SK-N-SH treated with all-trans-retinoic acid at 6 μM for 48 hours (cell line): ENCODE results near the gene IRX1.

Source experiments
- ATAC-seq: fragments of 200-7000 bp; cut with Tn5 transposase; 3 replicates; pipeline ENCODE4 v1.9.1; 2020; ENCODE audit warnings: mild to moderate bottlenecking, moderate library complexity
- ARNTL ChIP-seq: fragments of 450-650 bp; formaldehyde crosslinking; IDR thresholded peaks from 2 replicates; pipeline ENCODE4 v1.5.0; 2020; ENCODE audit warnings: low read depth, mild to moderate bottlenecking, moderate library complexity, borderline replicate concordance
- BACH2 ChIP-seq: fragments of 250-450 bp; sonication (Bioruptor Pico); IDR thresholded peaks from 2 replicates; pipeline ENCODE4 v1.9.0; 2021; ENCODE audit warnings: mild to moderate bottlenecking, borderline replicate concordance
- CSDC2 ChIP-seq: fragments of 250-450 bp; sonication (Bioruptor Pico); IDR thresholded peaks from 2 replicates; pipeline ENCODE4 v1.5.0; 2020; ENCODE audit warnings: mild to moderate bottlenecking, moderate library complexity
- CSRNP3 ChIP-seq: fragments of 250-450 bp; sonication (Bioruptor Pico); IDR thresholded peaks from 2 replicates; pipeline ENCODE4 v1.5.1; 2021; ENCODE audit warnings: mild to moderate bottlenecking, moderate library complexity
- ESRRG ChIP-seq: fragments of 250-450 bp; sonication (Bioruptor Pico); IDR thresholded peaks from 2 replicates; pipeline ENCODE4 v1.6.1; 2021; ENCODE audit warnings: mild to moderate bottlenecking
- GLIS3 ChIP-seq: fragments of 250-450 bp; sonication (Bioruptor Pico); IDR thresholded peaks from 2 replicates; pipeline ENCODE4 v1.5.0; 2020; ENCODE audit warnings: mild to moderate bottlenecking, moderate library complexity
- ISL1 ChIP-seq: fragments of 250-450 bp; sonication (Bioruptor Pico); IDR thresholded peaks from 2 replicates; pipeline ENCODE4 v2.1.2; 2022; ENCODE audit warnings: mild to moderate bottlenecking, moderate library complexity
- OSR1 ChIP-seq: fragments of 250-450 bp; sonication (Bioruptor Pico); IDR thresholded peaks from 2 replicates; pipeline ENCODE4 v1.8.0; 2022; ENCODE audit warnings: moderate library complexity, mild to moderate bottlenecking, inconsistent platforms
- POU6F1 ChIP-seq: fragments of 250-450 bp; sonication (Bioruptor Pico); IDR thresholded peaks from 2 replicates; pipeline ENCODE4 v1.8.0; 2021; ENCODE audit warnings: low read depth, mild to moderate bottlenecking, moderate library complexity, borderline replicate concordance
- PPARA ChIP-seq: fragments of 250-450 bp; sonication (Bioruptor Pico); IDR thresholded peaks from 2 replicates; pipeline ENCODE4 v1.5.0; 2020; ENCODE audit warnings: mild to moderate bottlenecking, borderline replicate concordance
- RARB ChIP-seq: fragments of 250-450 bp; sonication (Bioruptor Pico); IDR thresholded peaks from 2 replicates; pipeline ENCODE4 v1.8.0; 2021; ENCODE audit warnings: mild to moderate bottlenecking, moderate library complexity
- TCF4 ChIP-seq: fragments of 250-450 bp; sonication (Bioruptor Pico); IDR thresholded peaks from 2 replicates; pipeline ENCODE4 v1.8.0; 2021; ENCODE audit warnings: mild to moderate bottlenecking, moderate library complexity, borderline replicate concordance
- TOX ChIP-seq: fragments of 250-450 bp; sonication (Bioruptor Pico); IDR thresholded peaks from 2 replicates; pipeline ENCODE4 v1.8.0; 2021; ENCODE audit warnings: mild to moderate bottlenecking, moderate library complexity, borderline replicate concordance
- TSHZ2 ChIP-seq: fragments of 250-450 bp; sonication (Bioruptor Pico); IDR thresholded peaks from 2 replicates; pipeline ENCODE4 v1.5.0; 2020; ENCODE audit warnings: mild to moderate bottlenecking, moderate library complexity
- ZC3H10 ChIP-seq: fragments of 250-450 bp; sonication (Bioruptor Pico); IDR thresholded peaks from 2 replicates; pipeline ENCODE4 v1.5.1; 2021; ENCODE audit warnings: mild to moderate bottlenecking, moderate library complexity
- ZFP30 ChIP-seq: fragments of 450-650 bp; formaldehyde crosslinking; IDR thresholded peaks from 2 replicates; pipeline ENCODE4 v1.5.0; 2022; ENCODE audit warnings: mild to moderate bottlenecking, moderate library complexity
- ZNF565 ChIP-seq: fragments of 450-650 bp; formaldehyde crosslinking; conservative IDR thresholded peaks from 2 replicates; pipeline ENCODE4 v1.5.0; 2020; ENCODE audit warnings: low read depth, mild to moderate bottlenecking, moderate library complexity
- ZNF8 ChIP-seq: fragments of 450-650 bp; formaldehyde crosslinking; IDR thresholded peaks from 2 replicates; pipeline ENCODE4 v1.5.0; 2020; ENCODE audit warnings: mild to moderate bottlenecking, moderate library complexity
- TF ChIP-seq, protein P1 (sequence below): fragments of 250-450 bp; sonication (Bioruptor Pico); IDR thresholded peaks from 2 replicates; pipeline ENCODE4 v1.8.0; 2020; ENCODE audit warnings: mild to moderate bottlenecking, moderate library complexity, borderline replicate concordance
- TF ChIP-seq, protein P2 (sequence below): fragments of 250-450 bp; sonication (Bioruptor Pico); IDR thresholded peaks from 2 replicates; pipeline ENCODE4 v1.5.1; 2020; ENCODE audit warnings: low read depth, mild to moderate bottlenecking, moderate library complexity

The IRX1 gene

DNA sequence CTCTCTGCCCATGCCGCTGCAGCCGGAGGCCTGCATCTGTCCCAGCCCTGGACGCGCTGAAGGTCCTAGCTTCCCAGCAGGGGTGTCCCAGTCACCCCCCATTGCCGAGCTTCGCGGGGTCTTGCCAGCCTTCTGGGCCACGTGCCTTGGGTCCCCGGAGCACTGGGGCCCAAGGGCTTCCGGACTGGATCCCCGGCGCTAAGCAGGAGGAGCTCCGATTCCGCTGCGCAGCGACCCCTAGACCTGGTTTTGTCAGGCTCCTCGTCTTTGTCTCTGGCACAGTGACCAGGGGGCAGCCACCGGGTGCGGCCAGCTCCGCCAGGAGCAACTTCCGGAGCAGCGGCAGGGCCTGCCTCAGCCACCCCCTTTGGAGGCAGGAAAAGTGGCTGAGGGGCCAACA lies 3.3 kb upstream of the IRX1 start:
- TF ChIP-seq OSR1 (CRISPR knock-in tag) (no peak), ESRRG (CRISPR knock-in tag) (no peak), POU6F1 (CRISPR knock-in tag) (no peak), PPARA (no peak)
- no peak for ATAC-seq

DNA sequence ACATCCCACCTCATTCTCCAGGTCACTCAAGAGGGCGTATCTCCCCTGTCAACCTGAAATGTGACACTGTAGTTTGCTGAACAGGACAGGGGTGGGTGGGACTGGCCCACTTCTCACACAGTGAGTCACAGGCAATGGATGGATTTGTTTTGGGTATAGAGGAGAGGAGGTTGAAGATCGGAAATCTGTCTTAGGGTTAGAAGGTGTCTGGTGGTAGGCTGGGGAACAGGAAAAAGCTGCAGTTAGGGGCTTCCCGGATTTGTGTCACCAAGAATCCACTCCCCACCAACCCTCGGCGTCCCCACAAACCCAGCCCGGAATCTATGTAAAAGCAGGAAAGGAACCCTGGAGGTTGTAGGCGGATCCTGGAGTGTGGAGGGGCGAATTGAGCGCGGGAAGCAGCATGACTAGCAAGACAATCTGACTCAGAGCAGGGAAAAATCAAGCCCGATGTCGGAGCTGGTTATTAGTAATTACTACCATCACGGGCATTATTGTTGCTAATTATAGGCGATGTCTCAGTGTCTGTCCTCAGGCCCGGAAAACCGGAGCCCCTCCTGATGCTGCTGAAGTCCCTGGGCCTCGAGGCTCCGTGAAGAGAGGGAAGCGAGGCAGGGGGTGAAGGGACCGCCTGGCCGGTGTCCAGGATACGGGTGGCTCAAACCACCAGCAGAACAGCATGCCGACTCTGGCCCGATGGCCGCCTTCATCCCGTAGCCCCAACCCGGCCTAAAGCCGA lies 1.7 kb upstream of the IRX1 start:
- TF ChIP-seq ZNF565 (CRISPR knock-in tag) (no peak), TSHZ2 (CRISPR knock-in tag) (no peak), ZNF8 (CRISPR knock-in tag) (no peak), TOX (CRISPR knock-in tag) (no peak), ESRRG (CRISPR knock-in tag) (no peak), CSDC2 (no peak), BACH2 (no peak), ZC3H10 (CRISPR knock-in tag) (no peak), GLIS3 (CRISPR knock-in tag) (no peak), ARNTL (no peak), OSR1 (CRISPR knock-in tag) (no peak), TCF4 (CRISPR knock-in tag) (no peak), CSRNP3 (CRISPR knock-in tag) (no peak), RARB (CRISPR knock-in tag) (no peak), ISL1 (CRISPR knock-in tag) (no peak)
- TF ChIP-seq, protein P1, sequence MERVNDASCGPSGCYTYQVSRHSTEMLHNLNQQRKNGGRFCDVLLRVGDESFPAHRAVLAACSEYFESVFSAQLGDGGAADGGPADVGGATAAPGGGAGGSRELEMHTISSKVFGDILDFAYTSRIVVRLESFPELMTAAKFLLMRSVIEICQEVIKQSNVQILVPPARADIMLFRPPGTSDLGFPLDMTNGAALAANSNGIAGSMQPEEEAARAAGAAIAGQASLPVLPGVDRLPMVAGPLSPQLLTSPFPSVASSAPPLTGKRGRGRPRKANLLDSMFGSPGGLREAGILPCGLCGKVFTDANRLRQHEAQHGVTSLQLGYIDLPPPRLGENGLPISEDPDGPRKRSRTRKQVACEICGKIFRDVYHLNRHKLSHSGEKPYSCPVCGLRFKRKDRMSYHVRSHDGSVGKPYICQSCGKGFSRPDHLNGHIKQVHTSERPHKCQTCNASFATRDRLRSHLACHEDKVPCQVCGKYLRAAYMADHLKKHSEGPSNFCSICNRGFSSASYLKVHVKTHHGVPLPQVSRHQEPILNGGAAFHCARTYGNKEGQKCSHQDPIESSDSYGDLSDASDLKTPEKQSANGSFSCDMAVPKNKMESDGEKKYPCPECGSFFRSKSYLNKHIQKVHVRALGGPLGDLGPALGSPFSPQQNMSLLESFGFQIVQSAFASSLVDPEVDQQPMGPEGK, result no peak
- TF ChIP-seq, protein P2, sequence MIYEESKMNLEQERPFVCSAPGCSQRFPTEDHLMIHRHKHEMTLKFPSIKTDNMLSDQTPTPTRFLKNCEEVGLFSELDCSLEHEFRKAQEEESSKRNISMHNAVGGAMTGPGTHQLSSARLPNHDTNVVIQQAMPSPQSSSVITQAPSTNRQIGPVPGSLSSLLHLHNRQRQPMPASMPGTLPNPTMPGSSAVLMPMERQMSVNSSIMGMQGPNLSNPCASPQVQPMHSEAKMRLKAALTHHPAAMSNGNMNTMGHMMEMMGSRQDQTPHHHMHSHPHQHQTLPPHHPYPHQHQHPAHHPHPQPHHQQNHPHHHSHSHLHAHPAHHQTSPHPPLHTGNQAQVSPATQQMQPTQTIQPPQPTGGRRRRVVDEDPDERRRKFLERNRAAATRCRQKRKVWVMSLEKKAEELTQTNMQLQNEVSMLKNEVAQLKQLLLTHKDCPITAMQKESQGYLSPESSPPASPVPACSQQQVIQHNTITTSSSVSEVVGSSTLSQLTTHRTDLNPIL (CRISPR knock-in tag), result no peak
- no peak for ATAC-seq

- peak; percentile 37; the same call in 2 of the 3 replicates for ATAC-seq
- TF ChIP-seq CSDC2 (no peak), GLIS3 (CRISPR knock-in tag) (no peak), TSHZ2 (CRISPR knock-in tag) (no peak), RARB (CRISPR knock-in tag) (no peak), ZFP30 (CRISPR knock-in tag) (no peak)
These were observed 1.1 kb upstream of the IRX1 start for GRCh38 chr5:3594510-3595005.
